ENCODE results near the gene AP3M1.
A peak's percentile ranks its signal among the peaks of the same experiment; 100 is the strongest.

DNA sequence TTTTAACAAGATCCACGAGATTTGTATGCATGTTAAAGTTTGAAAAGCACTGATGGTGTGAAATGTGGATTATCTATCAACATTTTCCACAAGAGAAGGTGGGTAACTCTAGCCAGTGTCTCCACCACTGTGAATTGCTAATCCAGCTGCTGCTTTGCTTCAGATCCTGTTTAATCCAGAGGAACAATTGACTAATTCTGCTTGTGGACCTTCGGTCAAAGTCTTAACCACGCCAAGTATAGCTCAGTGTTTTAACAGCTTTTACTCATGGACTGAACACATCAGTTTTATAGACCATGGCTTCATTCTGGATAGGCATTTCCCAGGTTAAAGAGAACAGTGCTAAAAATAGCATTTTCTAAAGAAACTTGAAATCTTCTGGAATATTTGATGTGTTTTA is 23.9 kb upstream of the AP3M1 start:
- TF ChIP-seq, protein P1, sequence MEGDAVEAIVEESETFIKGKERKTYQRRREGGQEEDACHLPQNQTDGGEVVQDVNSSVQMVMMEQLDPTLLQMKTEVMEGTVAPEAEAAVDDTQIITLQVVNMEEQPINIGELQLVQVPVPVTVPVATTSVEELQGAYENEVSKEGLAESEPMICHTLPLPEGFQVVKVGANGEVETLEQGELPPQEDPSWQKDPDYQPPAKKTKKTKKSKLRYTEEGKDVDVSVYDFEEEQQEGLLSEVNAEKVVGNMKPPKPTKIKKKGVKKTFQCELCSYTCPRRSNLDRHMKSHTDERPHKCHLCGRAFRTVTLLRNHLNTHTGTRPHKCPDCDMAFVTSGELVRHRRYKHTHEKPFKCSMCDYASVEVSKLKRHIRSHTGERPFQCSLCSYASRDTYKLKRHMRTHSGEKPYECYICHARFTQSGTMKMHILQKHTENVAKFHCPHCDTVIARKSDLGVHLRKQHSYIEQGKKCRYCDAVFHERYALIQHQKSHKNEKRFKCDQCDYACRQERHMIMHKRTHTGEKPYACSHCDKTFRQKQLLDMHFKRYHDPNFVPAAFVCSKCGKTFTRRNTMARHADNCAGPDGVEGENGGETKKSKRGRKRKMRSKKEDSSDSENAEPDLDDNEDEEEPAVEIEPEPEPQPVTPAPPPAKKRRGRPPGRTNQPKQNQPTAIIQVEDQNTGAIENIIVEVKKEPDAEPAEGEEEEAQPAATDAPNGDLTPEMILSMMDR (IDR thresholded peaks at IDR 0.05): no peak
- peak; percentile 48 for TF ChIP-seq POLR2A (IDR thresholded peaks at IDR 0.05)
